Sciatic nerve (tissue), 2 donors: ENCODE data around the gene SCYL1. TPM values are rescaled to one million over a fixed set of nuclear protein-coding genes. Genes with fewer than 3 reads are reported as not detected.
A peak's percentile ranks its signal among the peaks of the same experiment; 100 is the strongest.
"Not testable (repeated sequence)": the region's sequence is repeated elsewhere in the genome, so short reads cannot be mapped to it uniquely, and the experiment has no call there.

ENCODE experiments used
- ATAC-seq: fragments of 200-7000 bp; cut with Tn5 transposase; one replicate; pipeline ENCODE4 v1.9.1; 2020; ENCODE audit warnings: mild to moderate bottlenecking, moderate library complexity
- DNase-seq: peaks from one replicate; pipeline ENCODE4 v3.0.0-alpha.2; 2020; ENCODE audit warnings: low spot score
- intact Hi-C: fragments of 100-400 bp; cut with DNase I; formaldehyde crosslinking; loops from one replicate; pipeline ENCODE4 v1.14.2; 2022
- total RNA-seq: library from RNA; stranded (reverse); fragmentation: NEBNext Ultra II Directional; extraction: Animal tissue kit (Norgen Biotek cat#: 25700); gene quantifications from one replicate; pipeline ENCODE4 v1.2.1, GENCODE V29; 2021
- donor health status: DM: no; HTN: no; CAD: no.
- donor health status: DM: no; HTN: no; CAD: no.

SCYL1 gene
- total RNA-seq, 1 donor from 2014 or later, result 64.0 TPM

GRCh38 chr11:65559535-65559934 lies 34.7 kb downstream of the SCYL1 start:
- peak; percentile 3 for ATAC-seq
- DNase-seq, result no peak
- intact Hi-C loops, result no loop called here

DNA sequence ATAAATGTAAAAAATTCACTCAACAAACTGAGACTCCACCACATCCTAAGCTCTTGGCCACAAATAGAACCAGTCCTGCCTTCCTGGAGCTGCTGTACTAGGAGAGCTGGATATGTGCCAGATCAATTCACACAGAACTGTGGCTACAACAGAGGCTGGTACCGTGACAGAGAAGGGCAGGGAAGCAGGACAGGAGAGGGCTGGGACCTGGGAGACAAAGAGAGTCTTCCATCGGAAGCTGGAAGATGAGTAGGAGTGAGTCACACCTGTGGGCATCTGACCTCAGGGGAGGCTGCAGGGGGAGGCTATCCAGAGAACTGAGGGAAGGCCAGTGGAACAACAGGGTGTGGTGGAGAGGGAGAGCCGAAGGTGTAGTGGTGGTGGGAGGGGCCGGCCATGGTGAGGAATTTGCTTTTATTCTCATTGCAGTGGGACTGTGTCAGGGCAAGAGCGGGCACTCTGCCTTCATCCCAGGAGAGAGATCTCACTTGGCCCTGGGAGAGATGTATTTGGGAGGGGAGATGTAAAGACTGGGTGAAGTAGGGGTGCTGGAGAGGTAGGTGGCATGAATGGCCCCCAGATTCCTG lies 35.2 kb downstream of the SCYL1 start:
- ATAC-seq, result no peak
- intact Hi-C loops, result no loop called here
- no peak for DNase-seq

- intact Hi-C loops, result no loop called here
- ATAC-seq, result peak; percentile 30
- peak; percentile 81 for DNase-seq
Measured at GRCh38 chr11:65560555-65561418, 35.9 kb downstream of the SCYL1 start.

DNA sequence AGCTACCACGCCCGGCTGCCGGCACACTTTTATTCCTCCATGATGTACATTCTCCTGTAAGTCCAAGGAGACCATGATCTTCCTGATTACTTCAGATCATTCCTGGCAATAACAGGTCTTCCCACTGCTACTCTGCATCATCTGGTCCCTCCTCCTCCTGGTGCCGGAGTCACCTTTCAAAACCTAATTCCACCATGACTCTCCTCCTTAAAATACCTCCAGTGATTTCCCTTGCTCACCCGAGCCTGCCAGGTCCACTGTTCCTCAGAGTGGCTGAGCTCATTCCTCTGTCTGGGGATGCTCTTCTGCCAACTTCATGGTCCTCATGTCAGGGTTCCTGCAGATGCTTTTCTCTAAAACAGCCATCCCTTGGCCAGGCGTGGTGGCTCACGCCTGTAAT lies 37.1 kb downstream of the SCYL1 start:
- DNase-seq (no peak), ATAC-seq (no peak)
- intact Hi-C loops, result no loop called here

DNA sequence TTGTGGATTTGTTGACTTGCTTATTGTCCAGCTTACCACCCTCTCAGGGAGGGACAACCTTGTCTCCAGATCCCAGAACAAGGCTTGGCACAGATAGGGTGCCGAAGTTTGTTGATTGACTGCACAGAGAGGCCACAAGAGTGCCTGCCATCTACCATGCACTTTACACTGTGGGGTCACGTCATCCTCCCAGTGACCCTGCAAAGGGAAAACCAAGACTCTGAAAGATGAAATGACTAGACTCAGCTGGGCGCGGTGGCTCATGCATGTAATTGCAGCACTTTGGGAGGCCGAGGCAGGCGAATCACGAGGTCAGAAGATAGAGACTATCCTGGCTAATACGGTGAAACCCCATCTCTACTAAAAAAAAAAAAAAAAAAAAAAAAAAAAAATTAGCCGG lies 37.9 kb downstream of the SCYL1 start:
- DNase-seq, result no peak
- ATAC-seq, result no peak
- intact Hi-C loops, result no loop called here

- no peak for DNase-seq
- intact Hi-C loops, result no loop called here
- ATAC-seq, result no peak
Measured at GRCh38 chr11:65563601-65564000, 38.7 kb downstream of the SCYL1 start.

- DNase-seq, ATAC-seq, intact Hi-C loops: not testable (repeated sequence)
Measured at GRCh38 chr11:65564879-65565559, 40.1 kb downstream of the SCYL1 start.

DNA sequence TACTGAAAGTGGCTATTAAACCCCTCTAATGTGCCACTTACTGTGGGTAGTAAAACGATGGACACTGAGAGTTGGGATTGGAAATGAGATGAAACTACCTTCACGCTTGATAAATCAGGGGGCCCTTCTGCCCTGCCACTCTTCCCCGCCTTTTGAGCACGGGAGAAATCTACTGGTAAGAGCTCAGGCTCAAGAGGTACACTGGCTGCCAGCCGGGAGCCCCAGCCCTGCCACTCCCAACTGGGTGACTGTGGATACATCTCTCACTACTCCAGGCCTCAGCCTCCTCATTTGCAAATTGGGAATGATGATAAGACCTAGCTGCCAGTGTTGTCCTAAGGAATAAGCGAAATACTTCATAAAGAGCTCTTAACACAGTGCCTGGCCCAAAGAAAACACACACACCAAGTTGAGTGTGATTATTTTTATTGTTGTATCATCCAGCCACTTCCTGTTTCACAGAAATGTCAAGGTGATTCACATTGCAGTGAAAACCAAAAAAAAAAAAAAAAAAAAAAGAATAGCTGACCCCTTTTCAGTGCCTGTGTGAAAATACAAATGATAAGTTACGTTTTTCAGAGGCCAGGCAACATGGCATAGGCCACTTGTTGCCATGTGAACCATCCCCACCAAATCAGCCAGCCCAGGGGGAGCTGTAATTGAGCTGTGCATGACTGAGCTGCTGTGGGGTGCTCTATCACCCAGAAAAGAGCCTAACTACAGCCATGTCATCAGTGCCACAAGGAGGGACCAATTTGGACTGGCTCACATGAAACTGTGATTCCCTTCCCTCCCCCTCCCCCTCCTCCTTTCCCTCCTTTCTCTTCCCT lies 41.0 kb downstream of the SCYL1 start:
- ATAC-seq, result no peak
- DNase-seq, result no peak
- intact Hi-C loops, result no loop called here

DNA sequence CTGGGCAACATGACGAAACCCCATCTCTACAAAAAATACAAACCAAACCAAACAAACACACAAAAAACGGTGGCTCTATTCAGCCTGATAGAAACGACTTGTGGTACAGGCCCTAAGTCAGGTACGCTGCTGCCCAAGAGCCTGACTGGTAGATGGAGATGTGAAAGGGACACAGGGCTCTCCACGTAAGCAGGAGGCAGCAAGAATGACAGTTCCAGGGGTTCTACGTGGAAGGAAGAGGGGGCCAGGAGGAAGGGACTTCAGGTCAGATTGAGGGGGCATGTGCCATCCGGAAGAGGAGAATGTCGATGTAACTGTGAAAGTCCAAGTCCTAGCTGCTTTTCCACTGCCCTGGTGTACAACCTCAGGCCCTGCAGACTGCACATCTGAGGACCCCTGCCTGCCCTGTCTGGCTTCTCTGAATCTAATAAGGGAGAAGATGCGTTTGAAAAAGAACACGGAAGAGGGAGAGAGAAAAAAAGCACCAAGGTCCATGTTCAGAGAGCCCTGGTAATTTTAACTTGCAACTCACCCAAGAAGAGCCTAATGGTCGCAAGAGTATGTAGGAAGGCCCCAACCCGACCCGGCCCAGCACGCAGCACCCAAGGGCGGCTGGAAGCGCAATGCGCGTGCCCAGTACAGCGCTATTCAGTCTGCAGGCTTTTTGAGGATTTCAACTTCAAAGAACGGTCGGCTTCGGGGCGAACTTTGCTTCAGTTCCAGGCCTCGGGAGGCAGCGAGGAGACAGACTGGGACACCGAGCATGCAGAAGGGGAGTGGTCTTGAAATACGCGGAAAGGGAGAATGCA lies 44.5 kb downstream of the SCYL1 start:
- ATAC-seq (peak; percentile 20), DNase-seq (no peak)
- intact Hi-C loops, result no loop called here

GRCh38 chr11:65569973-65570918 lies 45.4 kb downstream of the SCYL1 start, which contains the start of gene ZNRD2:
Gene ZNRD2 (plus strand): TSS chr11:65570477. CDS start chr11:65570492, 15 bp downstream.
- intact Hi-C loops, result loop anchor here (5.0 kb wide), 1 partner anchor 37 kb away; no protein-coding TSS in a partner anchor
- DNase-seq, result peak; percentile 98
- ATAC-seq, result peak; percentile 92

DNA sequence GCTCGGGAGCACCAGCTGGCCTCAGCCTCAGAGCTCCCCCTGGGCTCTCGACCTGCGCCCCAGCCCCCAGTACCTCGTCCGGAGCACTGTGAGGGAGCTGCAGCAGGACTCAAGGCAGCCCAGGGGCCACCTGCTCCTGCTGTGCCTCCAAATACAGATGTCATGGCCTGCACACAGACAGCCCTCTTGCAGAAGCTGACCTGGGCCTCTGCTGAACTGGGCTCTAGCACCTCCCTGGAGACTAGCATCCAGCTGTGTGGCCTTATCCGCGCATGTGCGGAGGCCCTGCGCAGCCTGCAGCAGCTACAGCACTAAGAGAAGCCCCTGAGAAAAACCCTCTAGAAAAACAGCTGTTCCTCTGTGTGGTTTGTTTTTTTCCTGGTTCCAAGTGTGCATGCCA lies 46.5 kb downstream of the SCYL1 start:
- ATAC-seq (no peak), DNase-seq (no peak)
- intact Hi-C loops, result loop anchor here (5.0 kb wide), 1 partner anchor 36 kb away; no protein-coding TSS in a partner anchor

DNA sequence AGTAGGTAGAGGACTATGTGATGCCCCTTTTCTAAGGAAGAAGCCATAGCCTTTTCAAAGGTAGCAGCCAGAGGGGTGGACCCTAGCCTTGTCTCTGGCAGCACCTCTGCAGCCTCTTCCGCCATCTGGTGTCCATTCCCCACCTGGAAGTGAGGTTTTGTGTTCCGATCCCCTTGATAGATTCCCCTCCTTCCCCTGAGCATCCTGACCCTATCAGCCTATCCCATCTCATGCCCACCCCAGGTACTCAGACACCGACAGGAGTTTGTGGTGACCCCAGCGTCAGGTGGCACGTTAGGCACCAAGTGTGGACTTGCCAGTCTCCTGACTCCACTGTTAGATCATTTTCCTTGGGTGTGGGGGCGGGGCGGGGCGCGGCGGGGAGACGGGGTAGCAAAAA lies 47.1 kb downstream of the SCYL1 start:
- intact Hi-C loops, result loop anchor here (5.0 kb wide), 1 partner anchor 35 kb away; no protein-coding TSS in a partner anchor
- no peak for ATAC-seq
- DNase-seq, result no peak

GRCh38 chr11:65572356-65573051 lies 47.6 kb downstream of the SCYL1 start, which contains the start of gene FAM89B:
Gene FAM89B (plus strand): TSS chr11:65572538. CDS start chr11:65572670, 132 bp downstream.
- DNase-seq, result peak; percentile 97
- intact Hi-C loops, result loop anchor here (5.0 kb wide), 1 partner anchor 35 kb away; no protein-coding TSS in a partner anchor
- ATAC-seq, result peak; percentile 45

DNA sequence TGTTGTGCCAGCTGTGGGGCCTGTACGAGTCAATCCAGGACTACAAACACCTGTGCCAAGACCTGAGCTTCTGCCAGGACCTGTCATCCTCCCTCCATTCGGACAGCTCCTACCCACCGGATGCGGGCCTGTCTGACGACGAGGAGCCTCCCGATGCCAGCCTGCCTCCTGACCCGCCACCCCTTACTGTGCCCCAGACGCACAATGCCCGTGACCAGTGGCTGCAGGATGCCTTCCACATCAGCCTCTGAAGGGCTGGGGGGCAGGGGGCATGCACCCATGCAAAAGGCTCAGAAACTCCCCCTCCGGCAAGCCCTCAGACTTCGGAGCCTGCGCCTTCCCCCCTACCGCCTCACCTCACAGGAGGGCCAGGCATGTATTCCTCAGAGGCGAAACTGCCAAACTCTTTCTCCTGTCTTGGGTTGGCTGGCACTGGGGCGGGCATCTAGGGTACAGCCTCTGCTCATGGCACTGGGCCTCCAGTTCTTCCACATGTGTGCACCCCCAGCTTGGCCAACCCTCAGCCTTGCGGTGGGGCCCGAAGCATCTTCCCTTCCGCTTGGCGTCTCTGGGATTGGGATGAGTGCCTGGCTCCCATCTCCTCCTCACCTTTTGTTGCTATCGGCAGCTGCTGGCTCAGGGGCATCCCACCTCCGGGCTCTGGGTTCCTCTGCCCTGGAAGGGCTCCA lies 48.7 kb downstream of the SCYL1 start:
- ATAC-seq, result no peak
- no peak for DNase-seq
- intact Hi-C loops, result loop anchor here (5.0 kb wide), 1 partner anchor 34 kb away; no protein-coding TSS in a partner anchor

DNA sequence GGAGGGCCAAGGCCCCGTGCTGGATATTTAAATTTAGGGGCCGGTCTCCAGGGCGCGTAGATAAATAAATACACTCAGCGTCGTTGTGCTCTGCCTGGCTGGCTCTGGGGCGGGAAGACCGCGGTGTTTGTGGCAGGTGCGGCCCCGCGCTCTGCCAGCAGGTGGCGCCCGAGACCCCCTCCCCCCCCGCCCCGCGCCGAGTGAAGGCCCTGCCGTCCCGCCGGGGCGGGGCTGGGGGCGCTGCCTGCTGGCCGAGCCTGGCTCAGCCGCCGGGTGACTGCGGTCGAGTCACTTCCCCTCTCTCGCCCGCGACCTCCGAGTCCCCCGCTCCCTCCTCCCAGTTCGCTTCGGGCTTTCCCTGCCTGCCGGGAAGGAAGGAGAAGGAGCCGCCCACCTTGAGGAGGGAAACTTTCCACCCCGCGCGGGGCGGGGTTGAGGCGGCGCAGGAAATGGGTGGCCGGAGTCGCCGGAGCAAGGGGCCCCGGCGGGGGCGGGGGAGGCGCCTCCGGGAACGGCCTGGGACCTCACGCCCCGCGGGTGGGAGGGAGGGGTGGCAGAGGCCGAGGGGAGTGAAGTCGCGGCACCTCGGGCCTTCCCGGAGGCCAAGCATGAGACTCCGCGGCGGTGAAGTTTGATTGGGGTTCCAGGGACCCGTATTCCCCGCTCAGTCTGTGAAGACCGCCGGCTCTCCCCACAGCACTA lies 49.4 kb downstream of the SCYL1 start:
- intact Hi-C loops, result loop anchor here (5.0 kb wide), 1 partner anchor 33 kb away; no protein-coding TSS in a partner anchor

More for the DNA sequence above, 49.4 kb downstream of the SCYL1 start:
- DNase-seq, result peak; percentile 96
- ATAC-seq, result peak; percentile 68
